ENCODE measurements around the gene RBMX.

Gene RBMX

DNA sequence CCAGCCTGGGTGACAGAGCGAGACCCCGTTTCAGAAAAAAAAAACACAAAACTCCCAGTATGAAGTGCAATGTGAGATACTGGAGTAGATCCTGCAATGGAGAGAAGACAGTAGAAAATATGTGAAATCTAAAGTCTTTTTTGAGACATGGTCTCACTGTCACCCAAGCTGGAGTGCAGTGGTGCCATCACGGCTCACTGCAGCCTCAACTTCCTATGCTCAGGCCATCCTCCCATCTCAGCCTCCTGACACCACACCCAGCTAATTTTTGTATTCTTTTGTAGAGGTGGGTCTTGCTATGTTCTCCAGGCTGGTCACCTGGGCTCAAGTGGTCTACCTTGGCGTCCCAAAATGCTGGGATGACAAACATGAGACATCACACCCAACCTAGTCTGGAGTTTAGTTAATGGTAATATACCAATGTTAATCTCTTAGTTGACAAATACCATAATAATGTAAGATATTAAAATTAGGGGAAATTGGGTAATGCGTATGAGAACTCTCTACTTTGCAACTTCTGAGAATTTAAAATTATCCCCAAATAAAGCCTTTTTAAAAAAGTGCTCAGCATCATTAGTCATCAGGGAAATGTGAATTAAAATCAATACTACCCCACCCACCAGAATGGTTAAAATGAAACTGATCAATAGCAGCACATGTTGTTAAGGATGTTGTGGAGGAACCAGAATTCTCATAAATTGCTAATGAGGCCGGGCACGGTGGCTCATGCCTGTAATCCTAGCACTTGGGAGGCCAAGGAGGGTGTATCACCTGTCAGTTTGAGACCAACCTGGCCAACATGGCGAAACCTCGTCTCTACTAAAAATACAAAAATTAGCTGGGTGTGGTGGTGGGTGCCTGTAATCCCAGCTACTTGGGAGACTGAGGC, 15.0 kb downstream of the RBMX start:
- no peak for TF ChIP-seq CEBPB (IDR thresholded peaks at IDR 0.05)
- TF ChIP-seq TCF12 (IDR thresholded peaks at IDR 0.05; ENCODE audit: low read depth): no peak
- TF ChIP-seq CREB1 (IDR thresholded peaks at IDR 0.05; ENCODE audit: low read depth): no peak
- TF ChIP-seq, protein P1, sequence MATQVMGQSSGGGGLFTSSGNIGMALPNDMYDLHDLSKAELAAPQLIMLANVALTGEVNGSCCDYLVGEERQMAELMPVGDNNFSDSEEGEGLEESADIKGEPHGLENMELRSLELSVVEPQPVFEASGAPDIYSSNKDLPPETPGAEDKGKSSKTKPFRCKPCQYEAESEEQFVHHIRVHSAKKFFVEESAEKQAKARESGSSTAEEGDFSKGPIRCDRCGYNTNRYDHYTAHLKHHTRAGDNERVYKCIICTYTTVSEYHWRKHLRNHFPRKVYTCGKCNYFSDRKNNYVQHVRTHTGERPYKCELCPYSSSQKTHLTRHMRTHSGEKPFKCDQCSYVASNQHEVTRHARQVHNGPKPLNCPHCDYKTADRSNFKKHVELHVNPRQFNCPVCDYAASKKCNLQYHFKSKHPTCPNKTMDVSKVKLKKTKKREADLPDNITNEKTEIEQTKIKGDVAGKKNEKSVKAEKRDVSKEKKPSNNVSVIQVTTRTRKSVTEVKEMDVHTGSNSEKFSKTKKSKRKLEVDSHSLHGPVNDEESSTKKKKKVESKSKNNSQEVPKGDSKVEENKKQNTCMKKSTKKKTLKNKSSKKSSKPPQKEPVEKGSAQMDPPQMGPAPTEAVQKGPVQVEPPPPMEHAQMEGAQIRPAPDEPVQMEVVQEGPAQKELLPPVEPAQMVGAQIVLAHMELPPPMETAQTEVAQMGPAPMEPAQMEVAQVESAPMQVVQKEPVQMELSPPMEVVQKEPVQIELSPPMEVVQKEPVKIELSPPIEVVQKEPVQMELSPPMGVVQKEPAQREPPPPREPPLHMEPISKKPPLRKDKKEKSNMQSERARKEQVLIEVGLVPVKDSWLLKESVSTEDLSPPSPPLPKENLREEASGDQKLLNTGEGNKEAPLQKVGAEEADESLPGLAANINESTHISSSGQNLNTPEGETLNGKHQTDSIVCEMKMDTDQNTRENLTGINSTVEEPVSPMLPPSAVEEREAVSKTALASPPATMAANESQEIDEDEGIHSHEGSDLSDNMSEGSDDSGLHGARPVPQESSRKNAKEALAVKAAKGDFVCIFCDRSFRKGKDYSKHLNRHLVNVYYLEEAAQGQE (IDR thresholded peaks at IDR 0.05; ENCODE audit: low read depth): no peak
- TF ChIP-seq NFIC (IDR thresholded peaks at IDR 0.05): no peak
- TF ChIP-seq FOXM1 (IDR thresholded peaks at IDR 0.05; ENCODE audit: borderline replicate concordance, low read depth): no peak
- TF ChIP-seq, protein P2, sequence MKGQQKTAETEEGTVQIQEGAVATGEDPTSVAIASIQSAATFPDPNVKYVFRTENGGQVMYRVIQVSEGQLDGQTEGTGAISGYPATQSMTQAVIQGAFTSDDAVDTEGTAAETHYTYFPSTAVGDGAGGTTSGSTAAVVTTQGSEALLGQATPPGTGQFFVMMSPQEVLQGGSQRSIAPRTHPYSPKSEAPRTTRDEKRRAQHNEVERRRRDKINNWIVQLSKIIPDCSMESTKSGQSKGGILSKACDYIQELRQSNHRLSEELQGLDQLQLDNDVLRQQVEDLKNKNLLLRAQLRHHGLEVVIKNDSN (IDR thresholded peaks at IDR 0.05): no peak
- TF ChIP-seq EGR1 (IDR thresholded peaks at IDR 0.05): no peak
- TF ChIP-seq, protein P3, sequence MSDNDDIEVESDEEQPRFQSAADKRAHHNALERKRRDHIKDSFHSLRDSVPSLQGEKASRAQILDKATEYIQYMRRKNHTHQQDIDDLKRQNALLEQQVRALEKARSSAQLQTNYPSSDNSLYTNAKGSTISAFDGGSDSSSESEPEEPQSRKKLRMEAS (IDR thresholded peaks at IDR 0.05): no peak
- no peak for TF ChIP-seq TAF1 (IDR thresholded peaks at IDR 0.05; ENCODE audit: low read depth)
- TF ChIP-seq RAD21 (IDR thresholded peaks at IDR 0.05; ENCODE audit: low read depth): no peak
- no peak for TF ChIP-seq YY1 (IDR thresholded peaks at IDR 0.05; ENCODE audit: low read depth)
- TF ChIP-seq EP300 (IDR thresholded peaks at IDR 0.05; ENCODE audit: borderline replicate concordance): no peak

DNA sequence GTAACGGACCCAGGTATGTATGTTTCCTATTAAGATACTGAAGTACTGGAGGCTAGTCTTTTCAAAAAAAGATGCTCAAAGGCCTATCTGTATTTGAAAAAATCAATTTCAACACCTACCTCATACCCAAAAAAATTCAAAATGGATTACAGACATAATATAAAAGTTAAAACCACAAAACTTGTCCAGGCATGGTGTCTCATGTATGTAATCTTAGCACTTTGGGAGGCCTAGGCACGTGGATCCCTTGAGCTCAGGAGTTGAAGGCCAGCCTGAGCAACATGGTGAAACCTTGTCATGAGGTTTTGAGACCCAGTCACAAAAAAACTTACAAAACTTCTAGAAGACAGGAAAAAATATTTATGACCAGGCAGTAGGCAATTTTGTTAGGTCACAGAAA, 16.7 kb downstream of the RBMX start:
- TF ChIP-seq FOXM1 (IDR thresholded peaks at IDR 0.05; ENCODE audit: borderline replicate concordance, low read depth) (no peak), EGR1 (IDR thresholded peaks at IDR 0.05) (no peak), EP300 (IDR thresholded peaks at IDR 0.05; ENCODE audit: borderline replicate concordance) (no peak), YY1 (IDR thresholded peaks at IDR 0.05; ENCODE audit: low read depth) (no peak), CEBPB (IDR thresholded peaks at IDR 0.05) (no peak), ZBTB7A (IDR thresholded peaks at IDR 0.05; ENCODE audit: low read depth) (no peak), CREB1 (IDR thresholded peaks at IDR 0.05; ENCODE audit: low read depth) (no peak)
- TF ChIP-seq, protein P2 (IDR thresholded peaks at IDR 0.05): no peak

DNA sequence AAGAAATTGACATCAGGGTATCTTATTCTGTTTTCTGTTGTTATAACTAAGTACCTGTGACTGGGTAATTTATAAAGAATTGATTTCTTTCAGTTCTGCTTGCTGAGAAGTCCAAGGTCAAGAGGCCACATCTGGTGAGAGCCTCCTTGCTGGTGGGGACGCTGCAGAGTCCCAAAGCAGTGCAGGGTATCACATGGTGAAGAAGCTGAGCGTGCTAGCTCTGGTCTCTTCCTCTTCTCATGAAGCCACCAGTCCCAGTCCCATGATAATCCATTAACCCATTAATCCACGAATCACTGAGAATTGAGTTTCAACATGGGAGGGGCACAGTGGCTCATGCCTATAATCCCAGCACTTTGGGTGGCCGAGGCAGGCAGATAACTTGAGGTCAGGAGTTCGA, 18.0 kb downstream of the RBMX start:
- TF ChIP-seq YY1 (IDR thresholded peaks at IDR 0.05; ENCODE audit: low read depth) (no peak), TAF1 (IDR thresholded peaks at IDR 0.05; ENCODE audit: low read depth) (no peak), CEBPB (IDR thresholded peaks at IDR 0.05) (no peak), CREB1 (IDR thresholded peaks at IDR 0.05; ENCODE audit: low read depth) (no peak), RAD21 (IDR thresholded peaks at IDR 0.05; ENCODE audit: low read depth) (no peak), FOXM1 (IDR thresholded peaks at IDR 0.05; ENCODE audit: borderline replicate concordance, low read depth) (no peak), EGR1 (IDR thresholded peaks at IDR 0.05) (no peak), NFIC (IDR thresholded peaks at IDR 0.05) (no peak)
- TF ChIP-seq, protein P2 (IDR thresholded peaks at IDR 0.05): no peak
- TF ChIP-seq, protein P3 (IDR thresholded peaks at IDR 0.05): no peak

DNA sequence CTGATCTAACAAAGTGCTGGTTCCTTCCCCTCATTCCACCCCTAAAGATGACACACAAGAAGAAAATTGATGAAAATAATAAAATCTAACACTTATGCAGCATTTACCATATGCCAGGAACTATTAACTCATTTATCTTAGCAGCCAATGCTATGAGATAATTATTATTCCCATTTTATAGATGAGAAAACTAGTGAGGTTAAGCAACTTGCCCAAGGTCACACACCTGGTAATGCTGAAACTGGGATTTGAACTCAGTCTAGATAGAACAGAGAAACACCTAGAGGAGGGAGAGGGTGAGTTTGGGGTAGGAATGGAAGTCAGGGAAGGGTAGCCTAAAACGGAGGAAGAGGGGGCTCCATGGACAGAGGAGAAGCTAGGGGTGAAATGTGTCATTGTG, 18.6 kb downstream of the RBMX start:
- no peak for TF ChIP-seq RAD21 (IDR thresholded peaks at IDR 0.05; ENCODE audit: low read depth)
- no peak for TF ChIP-seq EGR1 (IDR thresholded peaks at IDR 0.05)

DNA sequence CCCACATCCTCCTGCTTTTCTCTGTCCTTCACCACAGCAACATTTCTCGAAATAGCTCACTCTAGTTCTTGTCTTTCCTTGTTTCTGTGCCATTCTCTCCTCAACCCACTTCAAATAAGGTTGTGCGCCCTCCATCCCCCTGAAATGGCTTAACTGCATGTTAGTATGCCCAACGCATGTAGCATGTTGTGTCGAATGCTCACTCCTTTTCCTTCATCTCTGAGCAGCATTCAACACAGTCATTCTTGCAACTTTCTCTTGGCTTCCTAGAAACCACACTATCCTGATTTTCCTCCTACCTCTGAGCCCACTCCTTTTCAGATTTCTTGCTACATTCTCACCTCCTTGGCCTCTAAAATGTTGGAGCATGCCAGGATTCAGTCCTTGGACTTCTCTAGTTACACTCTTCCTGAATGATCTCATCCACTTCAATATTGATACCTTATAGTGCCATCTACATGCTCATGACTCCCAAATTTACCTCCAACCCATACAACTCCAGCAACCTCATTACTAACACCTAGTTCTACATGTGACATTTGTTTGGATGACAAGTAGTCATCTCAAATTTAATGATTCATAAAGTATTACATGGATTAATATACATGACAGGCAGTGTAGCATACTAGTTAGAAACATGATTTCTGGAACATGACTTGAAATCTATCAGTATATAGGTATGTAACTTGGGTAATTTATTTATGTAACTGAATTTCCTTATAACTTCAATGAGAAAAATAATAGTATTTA, 22.3 kb downstream of the RBMX start:
- TF ChIP-seq TAF1 (IDR thresholded peaks at IDR 0.05; ENCODE audit: low read depth) (no peak), ZBTB7A (IDR thresholded peaks at IDR 0.05; ENCODE audit: low read depth) (no peak), YY1 (IDR thresholded peaks at IDR 0.05; ENCODE audit: low read depth) (no peak), CEBPB (IDR thresholded peaks at IDR 0.05) (no peak), NFIC (IDR thresholded peaks at IDR 0.05) (no peak), TCF12 (IDR thresholded peaks at IDR 0.05; ENCODE audit: low read depth) (no peak), TEAD4 (IDR thresholded peaks at IDR 0.05) (no peak), EP300 (IDR thresholded peaks at IDR 0.05; ENCODE audit: borderline replicate concordance) (no peak)
- TF ChIP-seq, protein P1 (IDR thresholded peaks at IDR 0.05; ENCODE audit: low read depth): no peak
- TF ChIP-seq, protein P3 (IDR thresholded peaks at IDR 0.05): no peak
